Measurements from ENCODE around the gene TIAM1.

- TF ChIP-seq CTCF (IDR thresholded peaks at IDR 0.05) = no peak
- TF ChIP-seq ZFX (IDR thresholded peaks at IDR 0.05; ENCODE audit: borderline replicate concordance) = no peak
Observed at GRCh38 chr21:31140676-31141075, 203.4 kb downstream of the TIAM1 start.
